ENCODE results near the gene SF3B3.
"Not testable (repeated sequence)": the region's sequence is repeated elsewhere in the genome, so short reads cannot be mapped to it uniquely, and the experiment has no call there.

- TF ChIP-seq CTCF (conservative IDR thresholded peaks at IDR 0.05 in 1 of 2, IDR thresholded peaks at IDR 0.05 in 1 of 2; ENCODE audit: low read depth in 1 of 2, low read length in 2 of 2); EZH2 (IDR thresholded peaks at IDR 0.05; ENCODE audit: low read length, missing control alignments): not testable (repeated sequence)
Measured at GRCh38 chr16:70589416-70589815, 65.8 kb downstream of the SF3B3 start.
